GM12864 (cell line): Measurements from ENCODE around the gene DYNC1H1.
"Not testable (repeated sequence)": the region's sequence is repeated elsewhere in the genome, so short reads cannot be mapped to it uniquely, and the experiment has no call there.

Experiments used
- DNase-seq: peaks from one replicate; pipeline ENCODE4 v3.0.0-alpha.2; 2011; ENCODE audit warnings: low read depth
- H3K4me3 ChIP-seq: 2 replicates; pipeline ENCODE4 v1.5.1; 2011; ENCODE audit warnings: mild to moderate bottlenecking, low read depth, low read length, control low read depth
- TF ChIP-seq, protein P1 (sequence below): IDR thresholded peaks from 2 replicates; pipeline ENCODE4 v1.5.1; 2011; ENCODE audit warnings: low read depth, mild to moderate bottlenecking, moderate library complexity, low read length, control low read depth, inconsistent platforms; ENCODE audit errors: missing control alignments

Gene DYNC1H1

GRCh38 chr14:101970830-101971400, 6.5 kb downstream of the DYNC1H1 start:
- DNase-seq, result no peak
- no peak overlapping the region for H3K4me3 ChIP-seq
- TF ChIP-seq, protein P1, sequence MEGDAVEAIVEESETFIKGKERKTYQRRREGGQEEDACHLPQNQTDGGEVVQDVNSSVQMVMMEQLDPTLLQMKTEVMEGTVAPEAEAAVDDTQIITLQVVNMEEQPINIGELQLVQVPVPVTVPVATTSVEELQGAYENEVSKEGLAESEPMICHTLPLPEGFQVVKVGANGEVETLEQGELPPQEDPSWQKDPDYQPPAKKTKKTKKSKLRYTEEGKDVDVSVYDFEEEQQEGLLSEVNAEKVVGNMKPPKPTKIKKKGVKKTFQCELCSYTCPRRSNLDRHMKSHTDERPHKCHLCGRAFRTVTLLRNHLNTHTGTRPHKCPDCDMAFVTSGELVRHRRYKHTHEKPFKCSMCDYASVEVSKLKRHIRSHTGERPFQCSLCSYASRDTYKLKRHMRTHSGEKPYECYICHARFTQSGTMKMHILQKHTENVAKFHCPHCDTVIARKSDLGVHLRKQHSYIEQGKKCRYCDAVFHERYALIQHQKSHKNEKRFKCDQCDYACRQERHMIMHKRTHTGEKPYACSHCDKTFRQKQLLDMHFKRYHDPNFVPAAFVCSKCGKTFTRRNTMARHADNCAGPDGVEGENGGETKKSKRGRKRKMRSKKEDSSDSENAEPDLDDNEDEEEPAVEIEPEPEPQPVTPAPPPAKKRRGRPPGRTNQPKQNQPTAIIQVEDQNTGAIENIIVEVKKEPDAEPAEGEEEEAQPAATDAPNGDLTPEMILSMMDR, result no peak

DNA sequence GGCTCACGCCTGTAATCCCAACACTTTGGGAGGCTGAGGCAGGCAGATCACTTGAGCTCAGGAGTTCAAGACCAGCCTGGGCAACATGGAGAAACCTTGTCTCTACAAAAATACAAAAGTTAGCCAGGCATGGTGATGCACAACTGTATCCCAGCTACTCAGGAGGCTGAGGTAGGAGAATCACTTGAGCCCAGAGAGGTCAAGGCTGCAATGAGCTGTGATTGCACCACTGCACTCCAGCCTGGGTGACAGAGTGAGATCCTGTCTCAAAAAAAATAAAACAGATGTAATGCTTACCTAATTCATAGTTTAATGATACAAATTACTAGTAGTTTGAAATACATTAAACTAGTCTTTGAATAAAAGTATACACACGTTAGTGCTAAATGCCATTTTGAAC, 7.1 kb downstream of the DYNC1H1 start:
- H3K4me3 ChIP-seq, DNase-seq: not testable (repeated sequence)

GRCh38 chr14:101972126-101972866, 7.9 kb downstream of the DYNC1H1 start:
- no peak overlapping the region for H3K4me3 ChIP-seq
- no peak for DNase-seq
- TF ChIP-seq, protein P1, result no peak

- no peak overlapping the region for H3K4me3 ChIP-seq
- DNase-seq, result no peak
- TF ChIP-seq, protein P1, result no peak
Measured at GRCh38 chr14:101973356-101973755, 9.0 kb downstream of the DYNC1H1 start.

DNA sequence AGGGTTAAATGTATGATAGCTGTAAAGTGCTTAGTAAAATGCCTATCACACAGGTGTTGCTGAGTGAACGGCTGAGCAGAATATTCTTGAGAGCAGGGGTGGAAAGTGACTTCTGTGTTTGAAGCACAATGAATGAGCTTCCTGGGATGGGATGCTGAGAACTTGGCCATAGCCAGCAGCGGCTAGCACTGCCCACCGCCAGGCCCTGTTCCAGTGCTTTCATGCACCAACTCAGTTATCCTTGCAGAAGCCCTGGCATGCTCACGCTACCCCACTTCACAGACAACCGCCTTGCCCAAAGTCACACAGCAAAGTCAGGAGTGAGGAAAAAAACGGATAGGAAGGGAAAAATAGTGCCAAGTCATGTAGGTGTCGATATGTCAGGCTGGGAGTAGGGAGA, 10.9 kb downstream of the DYNC1H1 start:
- no peak for DNase-seq
- TF ChIP-seq, protein P1, result no peak
- H3K4me3 ChIP-seq, result no peak overlapping the region

GRCh38 chr14:101977311-101978071, 13.1 kb downstream of the DYNC1H1 start:
- TF ChIP-seq, protein P1, result no peak
- DNase-seq, result no peak
- no peak overlapping the region for H3K4me3 ChIP-seq

DNA sequence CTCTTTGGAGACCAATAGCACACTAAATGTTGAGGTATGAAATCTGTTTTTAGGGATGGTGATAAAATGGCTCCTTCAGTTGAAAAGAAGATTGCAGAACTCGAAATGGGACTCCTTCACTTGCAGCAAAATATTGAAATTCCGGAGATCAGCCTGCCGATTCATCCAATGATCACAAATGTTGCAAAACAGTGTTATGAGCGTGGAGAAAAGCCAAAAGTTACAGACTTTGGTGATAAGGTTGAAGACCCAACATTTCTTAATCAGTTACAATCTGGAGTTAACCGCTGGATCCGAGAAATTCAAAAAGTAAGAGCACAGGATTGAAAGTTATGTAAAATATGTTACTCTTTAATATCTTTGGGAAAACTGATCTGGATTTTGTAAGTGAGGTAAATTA, 15.3 kb downstream of the DYNC1H1 start:
- DNase-seq, result no peak
- TF ChIP-seq, protein P1, result no peak
- H3K4me3 ChIP-seq, result no peak overlapping the region
